Thyroid gland (tissue), 4 donors: Measurements from ENCODE around the gene KIF2B. TPM values are rescaled to one million over a fixed set of nuclear protein-coding genes. Genes with fewer than 3 reads are reported as not detected.

Experiments
- DNase-seq, 2 donors: peaks; one replicate each; pipeline ENCODE4 v3.0.0-alpha.2; 2019
- H3K27ac ChIP-seq, 3 donors: fragments of 200-600 bp; sonication (generic); 1 replicate in 2 of 3; 2 replicates in 1 of 3; pipeline ENCODE4 v1.5.1; 2016 to 2019; ENCODE audit warnings: mild to moderate bottlenecking in 1 of 3, moderate library complexity in 1 of 3
- H3K27me3 ChIP-seq: fragments of 200-600 bp; sonication (generic); one replicate; pipeline ENCODE4 v1.5.1; 2019
- H3K36me3 ChIP-seq, 2 donors: fragments of 200-600 bp; sonication (generic); one replicate each; pipeline ENCODE4 v1.5.1; 2016 to 2019
- H3K4me1 ChIP-seq, 2 donors: fragments of 200-600 bp; sonication (generic); one replicate each; pipeline ENCODE4 v1.5.1; 2017 to 2019
- H3K4me3 ChIP-seq, 3 donors: fragments of 200-600 bp; sonication (generic); replicated peaks in 1 of 3; 1 replicate in 2 of 3; 2 replicates in 1 of 3; pipeline ENCODE4 v1.5.1; 2016; ENCODE audit warnings: mild to moderate bottlenecking in 1 of 3
- H3K9me3 ChIP-seq: fragments of 200-600 bp; sonication (generic); one replicate; pipeline ENCODE4 v1.5.1; 2017
- CTCF ChIP-seq, 6 experiments: fragments of 200-600 bp in 3 of 6; fragments of 450-650 bp in 3 of 6; sonication (generic) in 3 of 6; IDR thresholded peaks; one replicate each; pipeline ENCODE4 v1.5.1; 2016 to 2019; ENCODE audit warnings: antibody characterized with exemption in 6 of 6, mild to moderate bottlenecking in 2 of 6, inconsistent platforms in 1 of 6, moderate library complexity in 1 of 6
- POLR2A ChIP-seq, 2 donors: fragments of 450-650 bp; IDR thresholded peaks; one replicate each; pipeline ENCODE4 v1.6.1; 2017; ENCODE audit warnings: antibody characterized with exemption in 2 of 2, mild to moderate bottlenecking in 2 of 2, moderate library complexity in 1 of 2
- WGBS, 2 donors: methylation state at CpG; one replicate each; pipeline ENCODE4 v1.1.5; 2017; 5-methylcytosine and 5-hydroxymethylcytosine counted together
- intact Hi-C: fragments of 100-400 bp; cut with DNase I; formaldehyde crosslinking; loops from one replicate; pipeline ENCODE4 v1.15.1; 2023
- total RNA-seq, 4 donors: library from RNA; depleted of rRNA; stranded (reverse); fragments of >200 nt; gene quantifications; one replicate each; pipeline ENCODE4 v1.2.3, GENCODE V29; 2016

The KIF2B gene
- total RNA-seq, 4 donors from 2014 or later, result 0.11 to 0.27 TPM; not detected in 2

GRCh38 chr17:53794875-53795274 is 27.9 kb upstream of the KIF2B start:
- intact Hi-C loops, result no loop called here
- TF ChIP-seq POLR2A (IDR thresholded peaks at IDR 0.05) (no peak), CTCF (IDR thresholded peaks at IDR 0.05) (no peak)
- no peak overlapping the region for H3K27ac ChIP-seq

GRCh38 chr17:53796642-53797041 is 26.1 kb upstream of the KIF2B start:
- DNase-seq, result no peak
- TF ChIP-seq CTCF (IDR thresholded peaks at IDR 0.05), result no peak
- no peak for TF ChIP-seq POLR2A (IDR thresholded peaks at IDR 0.05)
- Histone ChIP-seq H3K9me3 (no peaks in the 10 kb centered on the region), H3K4me1 (no peaks in the 10 kb centered on the region), H3K27ac (no peak overlapping the region), H3K27me3 (no peaks in the 10 kb centered on the region), H3K4me3 (no peak overlapping the region), H3K36me3 (no peaks in the 10 kb centered on the region)
- WGBS, 2 donors, result 34 to 39% methylated on average over 1 of the region's 1 CpG
- intact Hi-C loops, result no loop called here

More at GRCh38 chr17:53794875-53795274, 27.9 kb upstream of the KIF2B start:
- Histone ChIP-seq H3K9me3 (no peaks in the 10 kb centered on the region), H3K27me3 (no peaks in the 10 kb centered on the region), H3K4me1 (no peaks in the 10 kb centered on the region), H3K4me3 (no peak overlapping the region), H3K36me3 (no peaks in the 10 kb centered on the region)
- no peak for DNase-seq

DNA sequence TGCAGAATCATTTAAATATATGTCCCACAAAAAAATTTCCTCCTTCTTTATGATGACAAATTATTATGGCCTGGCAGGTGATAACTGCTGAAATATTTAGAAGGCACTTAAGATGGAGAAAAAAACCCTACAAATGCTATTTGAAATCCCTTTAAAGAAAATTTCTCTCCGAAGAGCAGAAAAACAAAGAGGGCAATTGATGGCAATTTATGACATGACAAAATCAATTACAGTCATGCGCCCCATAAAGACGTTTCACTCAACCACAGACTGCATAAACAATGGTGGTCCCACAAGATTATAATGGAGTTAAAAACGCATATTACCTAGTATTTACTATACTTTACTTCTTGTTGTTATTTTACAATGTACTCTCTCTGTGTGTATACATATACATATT is 25.2 kb upstream of the KIF2B start:
- TF ChIP-seq CTCF (IDR thresholded peaks at IDR 0.05), result no peak
- no peak for TF ChIP-seq POLR2A (IDR thresholded peaks at IDR 0.05)

DNA sequence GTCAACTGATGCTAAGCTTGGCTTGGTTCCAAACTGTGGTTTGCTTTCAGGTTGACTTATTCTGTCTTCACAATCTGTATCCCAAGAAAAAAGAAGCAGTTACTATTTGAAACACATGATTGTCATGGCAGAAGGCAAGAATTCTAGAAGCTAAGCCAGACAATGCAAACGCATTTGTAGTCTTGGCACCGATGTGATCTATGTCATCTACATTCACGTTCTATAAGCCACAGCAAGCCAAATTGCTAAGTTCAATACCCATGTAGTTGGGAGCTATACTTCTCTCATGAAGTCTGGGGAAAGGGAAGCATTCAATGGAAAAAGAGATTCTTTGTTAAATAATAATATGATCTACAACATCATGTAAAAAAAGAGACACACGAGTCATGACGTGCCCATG is 18.3 kb upstream of the KIF2B start:
- H3K4me1 ChIP-seq, result no peaks in the 10 kb centered on the region
- intact Hi-C loops, result no loop called here
- DNase-seq, result no peak
- H3K27ac ChIP-seq, result no peak overlapping the region
- 88 to 94% methylated on average over 5 of the region's 5 CpGs for WGBS, 2 donors
- no peaks in the 10 kb centered on the region for H3K36me3 ChIP-seq
- H3K27me3 ChIP-seq, result no peaks in the 10 kb centered on the region
- no peak for TF ChIP-seq POLR2A (IDR thresholded peaks at IDR 0.05)
- no peak for TF ChIP-seq CTCF (IDR thresholded peaks at IDR 0.05)
- no peak overlapping the region for H3K4me3 ChIP-seq
- H3K9me3 ChIP-seq, result no peaks in the 10 kb centered on the region

More for the DNA sequence above, 25.2 kb upstream of the KIF2B start:
- no peak overlapping the region for H3K27ac ChIP-seq
- WGBS, 2 donors, result 65 to 67% methylated on average over 4 of the region's 4 CpGs
- no peak for DNase-seq
- H3K9me3 ChIP-seq, result no peaks in the 10 kb centered on the region
- no peaks in the 10 kb centered on the region for H3K36me3 ChIP-seq
- intact Hi-C loops, result no loop called here
- H3K4me1 ChIP-seq, result no peaks in the 10 kb centered on the region
- H3K27me3 ChIP-seq, result no peaks in the 10 kb centered on the region
- no peak overlapping the region for H3K4me3 ChIP-seq

DNA sequence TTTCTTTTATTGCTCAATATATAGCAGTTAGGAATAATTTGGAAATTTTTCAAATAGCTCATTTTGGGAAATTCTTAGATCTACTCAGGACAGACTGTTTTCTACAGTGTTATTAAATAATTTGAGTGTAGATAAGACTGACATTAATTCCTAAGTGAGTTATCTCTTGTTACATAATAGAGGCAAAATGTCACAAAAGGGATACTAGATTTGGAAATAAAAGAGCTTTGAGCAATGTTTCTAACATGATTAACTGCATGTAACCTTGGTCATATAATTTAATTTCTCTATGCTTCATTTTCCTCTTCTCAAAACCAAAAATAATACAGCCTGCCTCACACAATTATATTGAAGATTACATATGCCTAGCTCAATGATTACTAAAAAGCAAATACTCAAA is 16.3 kb upstream of the KIF2B start:
- no peaks in the 10 kb centered on the region for H3K4me1 ChIP-seq
- TF ChIP-seq POLR2A (IDR thresholded peaks at IDR 0.05), result no peak
- TF ChIP-seq CTCF (IDR thresholded peaks at IDR 0.05), result no peak
- no peaks in the 10 kb centered on the region for H3K36me3 ChIP-seq
- H3K4me3 ChIP-seq, result no peak overlapping the region
- no peaks in the 10 kb centered on the region for H3K9me3 ChIP-seq
- intact Hi-C loops, result no loop called here
- no peaks in the 10 kb centered on the region for H3K27me3 ChIP-seq
- H3K27ac ChIP-seq, result no peak overlapping the region
- DNase-seq, result no peak
